H1 (cell line): ENCODE results near the gene ENPEP. TPM values are rescaled to one million over a fixed set of nuclear protein-coding genes. Genes with fewer than 3 reads are reported as not detected.

Experiments used
- RNF2 ChIP-seq: fragments of 200-900, 300-1000 bp; sonication (generic); IDR thresholded peaks from 2 replicates; pipeline ENCODE4 v1.7.1; 2016; ENCODE audit warnings: borderline replicate concordance, low read depth, mild to moderate bottlenecking, antibody characterized with exemption, low read length; ENCODE audit not compliant: poor library complexity, severe bottlenecking; ENCODE audit errors: missing control alignments
- polyA plus RNA-seq, 7 experiments: library from polyadenylated mRNA; depleted of rRNA in 3 of 7; stranded (reverse) in 5 of 7; unstranded in 2 of 7; fragments of >200 nt in 5 of 7; fragments of 200-250 nt in 2 of 7; gene quantifications; 1 replicate in 5 of 7; 2 replicates in 1 of 7; 4 replicates in 1 of 7; pipeline versions ENCODE4 v1.2.1 to v1.2.3, GENCODE V29; 2011 to 2013; ENCODE audit warnings: missing spikeins in 2 of 7, mixed read lengths in 2 of 7
- total RNA-seq: library from RNA; stranded (reverse); fragmentation: NEBNext Ultra II Directional; extraction: Animal tissue kit (Norgen Biotek cat#: 25700); gene quantifications from 2 replicates; pipeline ENCODE4 v1.2.1, GENCODE V29; 2021

The ENPEP gene
- total and polyA plus RNA-seq, 2 of the 8 experiments (the other 6 are each of a cell fraction or from before 2014, with no cell fraction given): 0.09 to 0.61 TPM

DNA sequence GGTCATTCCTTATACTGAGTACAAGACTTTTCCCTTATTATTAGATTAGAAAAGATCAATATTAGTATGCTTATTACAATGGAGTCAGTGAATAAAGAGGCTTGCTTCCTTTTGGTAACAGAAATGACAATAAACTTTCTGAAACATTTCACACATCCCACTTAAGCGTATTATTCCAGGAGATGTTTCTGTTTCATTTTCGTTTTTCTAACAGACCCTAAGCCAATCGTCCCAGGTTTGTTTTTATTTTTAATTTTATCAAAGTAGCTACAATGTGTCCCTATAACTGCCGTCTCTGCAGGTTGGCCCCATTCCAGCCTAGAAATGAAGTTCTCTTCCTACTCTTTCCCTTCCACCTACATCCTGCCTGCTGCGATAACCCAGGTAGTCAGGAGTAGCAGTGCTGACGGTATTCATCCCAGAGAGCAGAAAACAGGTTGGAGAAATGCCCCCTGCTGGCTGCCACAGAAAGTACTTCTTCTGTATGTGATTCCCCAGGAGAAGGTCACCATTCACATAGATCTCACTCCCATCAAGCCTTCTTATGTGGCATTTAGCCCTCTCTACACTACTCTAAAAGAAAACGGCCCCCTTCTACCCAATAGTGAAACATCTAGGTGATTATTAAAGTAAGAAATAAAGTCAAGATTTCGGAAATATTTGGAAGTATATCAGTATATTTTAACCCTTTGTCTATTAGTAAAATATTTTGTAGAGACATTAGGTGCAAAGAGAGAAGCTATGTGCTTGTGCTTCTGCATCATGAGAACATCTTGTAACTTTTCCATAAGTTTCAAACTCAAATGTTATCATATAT, 40.4 kb downstream of the ENPEP start (continued):
- no peak for TF ChIP-seq RNF2
